Myocyte (in vitro differentiated cells): ENCODE measurements around the gene TEC. TPM values are rescaled to one million over a fixed set of nuclear protein-coding genes. Genes with fewer than 3 reads are reported as not detected.

ENCODE experiments used
- DNase-seq: peaks from one replicate; pipeline ENCODE4 v3.0.0-alpha.2; 2012; ENCODE audit warnings: low read depth
- total RNA-seq: library from RNA; depleted of rRNA; stranded (reverse); fragments of >200 nt; gene quantifications from 2 replicates; pipeline ENCODE4 v1.2.3, GENCODE V29; 2014

Gene TEC
- total RNA-seq, 1 donor from 2014 or later, result 3.0 TPM

DNA sequence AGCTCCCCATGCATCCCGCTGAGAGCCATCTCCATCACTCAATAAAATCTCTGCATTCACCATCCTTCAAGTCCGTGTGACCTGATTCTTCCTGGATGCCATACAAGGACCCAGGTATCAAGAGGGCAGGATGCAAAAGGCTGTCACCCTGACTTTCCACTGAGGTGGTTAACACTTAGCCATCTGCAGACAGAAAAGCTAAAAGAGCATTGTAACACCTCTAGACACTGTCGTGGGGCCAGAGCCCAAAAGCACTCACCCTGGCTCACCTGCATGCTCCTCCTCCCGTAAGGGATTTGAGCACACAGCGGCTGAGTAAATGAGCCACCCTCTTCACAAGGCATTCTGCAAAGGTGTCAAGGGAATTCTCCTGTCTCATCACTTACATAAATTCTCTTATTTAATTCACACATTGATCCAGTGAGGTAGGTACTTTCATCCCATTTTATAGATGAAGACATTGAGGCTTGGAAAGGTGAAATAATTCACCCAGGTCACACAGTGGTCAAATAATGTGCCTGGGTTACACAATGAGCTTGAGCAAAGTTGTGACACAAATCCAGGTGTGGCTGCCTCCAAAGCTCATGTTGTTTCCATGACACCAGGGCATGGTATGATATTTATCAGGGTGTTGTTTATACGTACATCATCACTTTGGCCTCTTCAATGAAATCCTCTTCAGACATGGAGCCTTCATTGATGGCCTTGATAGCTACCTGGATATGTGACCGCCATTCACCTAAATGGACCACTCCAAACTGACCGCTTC, 183.6 kb downstream of the TEC start:
- DNase-seq, result no peak

Other genes with a start within 250 kb of the TEC start
- gene TXK, start 135.6 kb downstream of the TEC start, total RNA-seq, result 1.1 and 2.7 TPM in 2 replicates
- gene SLAIN2, start 71.7 kb upstream of the TEC start, total RNA-seq, result 62.9 and 152 TPM in 2 replicates
- 0.31 TPM in 1 of 2 replicates, not detected in the other for gene SLC10A4, start 213.5 kb upstream of the TEC start, total RNA-seq
- gene ZAR1, start 220.4 kb upstream of the TEC start, total RNA-seq, result not detected in 2 replicates